ENCODE data around the gene DTNA. TPM values are rescaled to one million over a fixed set of nuclear protein-coding genes. Genes with fewer than 3 reads are reported as not detected.

The DTNA gene
- total RNA-seq, 1 experiment from 2014 or later = 10.4 TPM

DNA sequence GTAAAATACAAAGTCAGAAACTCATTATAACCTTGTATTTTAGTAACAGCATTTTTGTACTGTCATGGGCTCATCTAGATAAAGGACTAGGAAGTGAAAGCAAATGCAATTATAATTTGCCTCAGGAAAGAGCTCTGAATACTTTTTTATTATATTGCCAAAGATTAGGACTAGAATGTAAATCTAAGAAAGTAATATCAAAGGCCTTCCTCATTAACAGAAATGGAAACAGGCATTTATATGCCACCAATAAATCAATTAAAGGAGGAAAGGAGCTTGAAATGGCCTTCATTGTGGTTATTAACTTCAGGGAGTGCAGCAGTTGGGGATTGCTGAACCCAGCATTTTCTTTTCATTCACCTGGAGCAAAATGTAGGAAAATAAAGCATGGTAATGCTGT is 39.6 kb downstream of the DTNA start:
- BruUV-seq (replicated peaks) = no TSS peak
- no peak for DNase-seq
- no peak overlapping the region for H3K27ac Mint-ChIP-seq (ENCODE audit: unreplicated experiment)
- Histone ChIP-seq H3K9me3 (no peaks in the 10 kb centered on the region), H3K27me3 (replicated peaks; ENCODE audit: control insufficient read depth, insufficient read depth, low read length) (no peaks in the 10 kb centered on the region), H3K4me1 (no peaks in the 10 kb centered on the region), H3K4me3 (ENCODE audit: low read depth, low read length) (no peak overlapping the region), H3K36me3 (ENCODE audit: control insufficient read depth, insufficient read depth, low read length) (no peaks in the 10 kb centered on the region)
- H3K9me3 Mint-ChIP-seq (ENCODE audit: unreplicated experiment) = peaks cover 9% of the 10 kb centered on the region
- H3K36me3 Mint-ChIP-seq (ENCODE audit: insufficient read depth, unreplicated experiment) = no peaks in the 10 kb centered on the region
- intact Hi-C loops (cut with micrococcal nuclease; ENCODE audit: unreplicated experiment) = no loop called here
- ChIA-PET POLR2A (no interaction called here), CTCF (no interaction called here)
- no peak overlapping the region for H3K4me3 Mint-ChIP-seq (ENCODE audit: unreplicated experiment)
- H3K4me1 Mint-ChIP-seq (ENCODE audit: low read depth, unreplicated experiment) = no peaks in the 10 kb centered on the region
- H3K27me3 Mint-ChIP-seq (ENCODE audit: insufficient read depth, unreplicated experiment) = no peaks in the 10 kb centered on the region
- TF ChIP-seq, protein P1, sequence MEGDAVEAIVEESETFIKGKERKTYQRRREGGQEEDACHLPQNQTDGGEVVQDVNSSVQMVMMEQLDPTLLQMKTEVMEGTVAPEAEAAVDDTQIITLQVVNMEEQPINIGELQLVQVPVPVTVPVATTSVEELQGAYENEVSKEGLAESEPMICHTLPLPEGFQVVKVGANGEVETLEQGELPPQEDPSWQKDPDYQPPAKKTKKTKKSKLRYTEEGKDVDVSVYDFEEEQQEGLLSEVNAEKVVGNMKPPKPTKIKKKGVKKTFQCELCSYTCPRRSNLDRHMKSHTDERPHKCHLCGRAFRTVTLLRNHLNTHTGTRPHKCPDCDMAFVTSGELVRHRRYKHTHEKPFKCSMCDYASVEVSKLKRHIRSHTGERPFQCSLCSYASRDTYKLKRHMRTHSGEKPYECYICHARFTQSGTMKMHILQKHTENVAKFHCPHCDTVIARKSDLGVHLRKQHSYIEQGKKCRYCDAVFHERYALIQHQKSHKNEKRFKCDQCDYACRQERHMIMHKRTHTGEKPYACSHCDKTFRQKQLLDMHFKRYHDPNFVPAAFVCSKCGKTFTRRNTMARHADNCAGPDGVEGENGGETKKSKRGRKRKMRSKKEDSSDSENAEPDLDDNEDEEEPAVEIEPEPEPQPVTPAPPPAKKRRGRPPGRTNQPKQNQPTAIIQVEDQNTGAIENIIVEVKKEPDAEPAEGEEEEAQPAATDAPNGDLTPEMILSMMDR (IDR thresholded peaks at IDR 0.05; ENCODE audit: insufficient read depth in 1 of 2, low read depth in 1 of 2, low read length in 1 of 2, severe bottlenecking in 1 of 2, unreplicated experiment in 1 of 2) = no peak

DNA sequence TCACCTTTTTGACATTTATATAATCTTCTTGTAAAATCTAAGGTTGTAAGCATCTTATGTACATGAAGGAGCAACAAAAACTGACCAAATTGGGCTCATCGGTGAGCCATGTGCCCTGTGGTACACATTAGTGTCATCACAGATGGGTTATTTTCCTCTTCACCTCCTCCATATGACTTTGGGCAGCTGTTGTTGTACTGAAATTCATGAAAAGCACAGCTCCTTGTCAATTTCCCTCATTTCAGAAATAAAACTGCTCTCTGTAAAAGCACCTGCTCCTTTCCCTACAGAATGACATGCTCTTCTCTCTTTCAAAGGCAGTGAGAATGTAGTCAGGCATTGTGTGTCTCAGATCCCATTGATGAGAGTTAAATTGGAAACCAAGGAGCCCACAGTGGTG is 42.0 kb downstream of the DTNA start:
- no TSS peak for BruUV-seq (replicated peaks)
- H3K27ac Mint-ChIP-seq (ENCODE audit: unreplicated experiment) = no peak overlapping the region
- Histone ChIP-seq H3K4me3 (ENCODE audit: low read depth, low read length) (no peak overlapping the region), H3K27me3 (replicated peaks; ENCODE audit: control insufficient read depth, insufficient read depth, low read length) (no peaks in the 10 kb centered on the region), H3K4me1 (no peaks in the 10 kb centered on the region), H3K9me3 (no peaks in the 10 kb centered on the region), H3K36me3 (ENCODE audit: control insufficient read depth, insufficient read depth, low read length) (no peaks in the 10 kb centered on the region)
- no peaks in the 10 kb centered on the region for H3K27me3 Mint-ChIP-seq (ENCODE audit: insufficient read depth, unreplicated experiment)
- POLR2A ChIA-PET = no interaction called here
- H3K9me3 Mint-ChIP-seq (ENCODE audit: unreplicated experiment) = peaks cover 9% of the 10 kb centered on the region
- intact Hi-C loops (cut with micrococcal nuclease; ENCODE audit: unreplicated experiment) = no loop called here
- CTCF ChIA-PET = no interaction called here
- TF ChIP-seq, protein P1 (IDR thresholded peaks at IDR 0.05; ENCODE audit: insufficient read depth in 1 of 2, low read depth in 1 of 2, low read length in 1 of 2, severe bottlenecking in 1 of 2, unreplicated experiment in 1 of 2) = no peak
- H3K4me1 Mint-ChIP-seq (ENCODE audit: low read depth, unreplicated experiment) = no peaks in the 10 kb centered on the region
- no peak overlapping the region for H3K4me3 Mint-ChIP-seq (ENCODE audit: unreplicated experiment)
- no peak for DNase-seq
- H3K36me3 Mint-ChIP-seq (ENCODE audit: insufficient read depth, unreplicated experiment) = no peaks in the 10 kb centered on the region

DNA sequence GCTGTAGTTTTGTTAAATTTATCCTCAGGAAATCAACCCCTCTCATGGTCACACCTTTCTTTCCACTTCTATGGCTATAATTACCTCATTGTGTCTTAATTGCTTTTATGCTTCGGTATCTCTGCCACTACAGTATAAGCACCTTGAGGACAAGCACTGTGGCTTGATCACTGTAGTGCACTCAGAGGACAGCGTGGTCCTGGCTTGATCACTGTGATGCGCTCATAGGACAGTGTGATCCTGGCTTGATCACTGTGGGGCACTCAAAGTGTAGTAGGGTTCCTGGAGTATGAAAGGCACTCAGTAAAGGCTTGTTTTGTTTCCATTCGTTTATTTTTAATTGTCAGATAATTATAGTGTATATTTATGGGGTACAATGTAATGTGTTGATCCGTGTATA is 44.2 kb downstream of the DTNA start:
- CTCF ChIA-PET = no interaction called here
- POLR2A ChIA-PET = no interaction called here
- Mint-ChIP-seq H3K4me1 (ENCODE audit: low read depth, unreplicated experiment) (peaks cover 12% of the 10 kb centered on the region), H3K36me3 (ENCODE audit: insufficient read depth, unreplicated experiment) (peaks cover 6% of the 10 kb centered on the region), H3K9me3 (ENCODE audit: unreplicated experiment) (peaks cover 9% of the 10 kb centered on the region), H3K4me3 (ENCODE audit: unreplicated experiment) (no peak overlapping the region), H3K27me3 (ENCODE audit: insufficient read depth, unreplicated experiment) (no peaks in the 10 kb centered on the region), H3K27ac (ENCODE audit: unreplicated experiment) (no peak overlapping the region)
- Histone ChIP-seq H3K36me3 (ENCODE audit: control insufficient read depth, insufficient read depth, low read length) (no peaks in the 10 kb centered on the region), H3K27me3 (replicated peaks; ENCODE audit: control insufficient read depth, insufficient read depth, low read length) (no peaks in the 10 kb centered on the region), H3K4me3 (ENCODE audit: low read depth, low read length) (no peak overlapping the region), H3K4me1 (peaks cover 13% of the 10 kb centered on the region), H3K9me3 (peaks cover 2% of the 10 kb centered on the region; the same call in 1 of the 2 replicates)
- no TSS peak for BruUV-seq (replicated peaks)
- TF ChIP-seq, protein P1 (IDR thresholded peaks at IDR 0.05; ENCODE audit: insufficient read depth in 1 of 2, low read depth in 1 of 2, low read length in 1 of 2, severe bottlenecking in 1 of 2, unreplicated experiment in 1 of 2) = no peak
- intact Hi-C loops (cut with micrococcal nuclease; ENCODE audit: unreplicated experiment) = no loop called here
- no peak for DNase-seq
